GM21381 (cell line): Measurements from ENCODE around the gene ITK.
A peak's percentile ranks its signal among the peaks of the same experiment; 100 is the strongest.
"Not testable (repeated sequence)": the region's sequence is repeated elsewhere in the genome, so short reads cannot be mapped to it uniquely, and the experiment has no call there.

Experiments used
- ATAC-seq: cut with Tn5 transposase; IDR thresholded peaks from one replicate; pipeline ENCODE4 v1.9.1; 2021; ENCODE audit warnings: mild to moderate bottlenecking, moderate library complexity; ENCODE audit not compliant: unreplicated experiment

ITK gene

DNA sequence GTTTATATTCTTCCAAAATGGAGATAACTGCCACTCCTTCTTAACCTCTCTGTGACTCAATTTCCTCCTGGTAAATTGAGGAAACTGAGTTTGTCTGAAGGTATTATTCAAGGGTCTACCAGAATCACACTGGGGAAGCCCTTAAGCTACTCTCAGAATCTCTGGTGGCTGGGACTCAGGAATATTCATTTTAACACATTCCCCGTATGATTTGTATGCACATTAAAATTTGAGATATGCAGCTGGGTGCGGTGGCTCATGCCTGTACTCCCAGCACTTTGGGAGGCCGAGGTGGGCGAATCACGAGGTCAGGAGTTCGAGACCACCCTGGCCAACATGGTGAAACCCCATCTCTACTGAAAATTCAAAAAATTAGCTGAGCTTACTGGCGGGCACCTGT, 64.1 kb downstream of the ITK start:
- not testable (repeated sequence) for ATAC-seq

DNA sequence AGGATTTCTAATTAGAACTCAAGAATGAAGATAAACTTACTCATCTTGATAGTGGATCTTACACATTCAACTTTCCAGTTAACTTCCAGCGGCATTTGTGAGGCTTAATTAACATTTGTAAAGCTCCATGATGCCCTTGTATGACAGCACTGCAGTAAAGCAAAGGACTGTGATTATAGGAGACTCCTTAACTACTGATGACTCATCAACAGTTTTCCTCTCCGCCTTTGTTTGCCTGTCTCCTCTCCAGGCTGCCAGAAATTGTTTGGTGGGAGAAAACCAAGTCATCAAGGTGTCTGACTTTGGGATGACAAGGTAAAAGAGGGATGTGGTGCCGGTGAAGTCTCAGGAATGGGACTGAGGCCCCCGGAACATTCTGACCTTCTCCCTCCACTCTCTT, 64.8 kb downstream of the ITK start:
- no peak for ATAC-seq

GRCh38 chr5:157245886-157246285, 65.2 kb downstream of the ITK start:
- ATAC-seq: no peak

DNA sequence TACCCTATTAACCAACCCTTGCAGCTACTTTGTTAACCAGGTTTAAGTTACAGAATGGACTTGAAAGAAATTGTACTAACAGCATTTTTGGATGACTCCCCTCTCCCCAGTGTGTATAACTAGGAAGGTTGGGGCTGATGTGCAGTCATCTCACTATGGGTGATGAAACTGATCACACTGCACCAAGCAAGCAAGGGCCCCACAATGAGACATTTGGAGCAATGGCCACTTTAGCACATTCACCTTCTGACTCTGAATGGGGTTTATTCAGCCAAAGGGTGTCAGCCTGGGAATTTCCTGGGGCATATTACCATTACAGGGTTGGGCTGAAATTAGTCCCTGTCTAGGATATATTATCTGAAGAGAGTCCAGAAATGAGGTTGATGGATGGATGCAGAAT, 66.6 kb downstream of the ITK start:
- ATAC-seq: no peak

DNA sequence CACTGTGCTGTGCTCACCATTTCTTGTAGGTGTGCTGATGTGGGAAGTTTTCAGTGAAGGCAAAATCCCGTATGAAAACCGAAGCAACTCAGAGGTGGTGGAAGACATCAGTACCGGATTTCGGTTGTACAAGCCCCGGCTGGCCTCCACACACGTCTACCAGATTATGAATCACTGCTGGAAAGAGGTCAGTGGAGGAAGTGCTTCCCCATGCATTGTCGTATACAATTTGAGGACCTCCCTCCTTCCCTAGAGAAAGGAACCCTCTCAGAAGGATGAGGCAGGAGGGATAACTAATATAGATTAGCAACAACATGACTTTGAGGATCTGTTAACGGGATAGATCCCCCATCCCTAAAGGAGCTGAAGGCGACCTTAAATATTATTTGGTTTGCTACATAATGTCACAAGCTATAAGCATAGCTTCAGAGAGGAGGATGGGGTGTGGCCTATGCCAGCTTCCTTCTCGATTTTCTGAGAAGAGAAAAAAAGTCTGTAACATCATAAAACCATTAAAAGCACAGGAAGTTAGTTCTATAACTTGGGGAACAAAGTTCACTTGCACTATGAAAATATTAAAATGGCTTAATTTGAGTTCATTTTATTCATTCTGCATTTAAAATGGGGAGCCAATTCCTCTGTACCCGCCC, 68.3 kb downstream of the ITK start:
- no peak for ATAC-seq

DNA sequence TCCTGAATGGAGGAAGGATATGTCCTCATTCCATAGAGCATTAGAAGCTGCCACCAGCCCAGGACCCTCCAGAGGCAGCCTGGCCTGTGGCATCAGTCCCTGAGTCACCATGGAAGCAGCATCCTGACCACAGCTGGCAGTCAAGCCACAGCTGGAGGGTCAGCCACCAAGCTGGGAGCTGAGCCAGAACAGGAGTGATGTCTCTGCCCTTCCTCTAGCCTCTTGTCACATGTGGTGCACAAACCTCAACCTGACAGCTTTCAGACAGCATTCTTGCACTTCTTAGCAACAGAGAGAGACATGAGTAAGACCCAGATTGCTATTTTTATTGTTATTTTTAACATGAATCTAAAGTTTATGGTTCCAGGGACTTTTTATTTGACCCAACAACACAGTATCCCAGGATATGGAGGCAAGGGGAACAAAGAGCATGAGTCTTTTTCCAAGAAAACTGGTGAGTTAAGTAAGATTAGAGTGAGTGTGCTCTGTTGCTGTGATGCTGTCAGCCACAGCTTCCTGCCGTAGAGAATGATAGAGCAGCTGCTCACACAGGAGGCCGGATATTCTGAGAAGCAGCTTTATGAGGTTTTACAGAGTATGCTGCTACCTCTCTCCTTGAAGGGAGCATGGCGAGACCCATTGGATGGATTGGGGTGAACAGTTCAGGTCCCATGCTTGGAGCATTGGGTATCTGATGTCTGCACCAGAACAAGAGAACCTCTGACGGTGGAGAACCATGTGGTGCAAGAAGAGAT, 72.2 kb downstream of the ITK start:
- peak; percentile 89 for ATAC-seq

DNA sequence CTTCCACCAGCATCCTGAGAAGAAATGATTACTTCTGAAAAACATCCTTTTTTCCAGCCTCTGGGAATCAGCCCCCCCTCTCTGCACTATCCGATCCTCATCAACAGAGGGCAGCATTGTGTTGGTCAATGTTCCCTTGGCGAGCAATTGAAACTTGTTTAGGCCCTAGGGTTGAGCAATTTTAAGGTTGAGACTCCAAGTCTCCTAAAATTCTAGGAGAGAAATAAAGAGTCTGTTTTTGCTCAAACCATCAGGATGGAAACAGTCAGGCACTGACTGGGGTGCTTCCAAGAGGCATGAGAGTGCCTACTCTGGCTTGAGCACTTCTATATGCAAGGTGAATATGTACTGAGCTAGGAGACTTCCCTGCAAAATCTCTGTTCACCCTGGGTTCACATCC, 72.9 kb downstream of the ITK start:
- peak; percentile 54 for ATAC-seq

GRCh38 chr5:157258450-157258849, 77.8 kb downstream of the ITK start:
- ATAC-seq: no peak

DNA sequence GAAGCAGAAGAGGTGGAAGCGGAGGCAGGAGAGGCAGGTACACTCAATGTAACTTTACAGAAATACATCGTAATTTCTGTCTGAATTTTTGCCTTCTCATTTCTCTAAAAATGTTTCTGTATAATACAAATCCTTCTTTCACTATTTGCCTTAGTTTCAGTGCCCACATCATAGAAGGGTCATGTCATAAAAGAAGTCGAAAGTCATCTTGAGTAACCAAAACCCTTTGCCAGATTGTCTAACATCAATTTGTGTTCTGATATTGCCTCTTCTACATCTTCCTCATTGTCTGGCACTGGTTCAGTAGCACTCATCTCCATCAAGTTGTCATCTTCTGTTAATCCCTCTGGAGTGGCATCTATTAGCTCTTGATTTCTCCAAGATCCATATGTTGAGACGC, 79.1 kb downstream of the ITK start:
- no peak for ATAC-seq

DNA sequence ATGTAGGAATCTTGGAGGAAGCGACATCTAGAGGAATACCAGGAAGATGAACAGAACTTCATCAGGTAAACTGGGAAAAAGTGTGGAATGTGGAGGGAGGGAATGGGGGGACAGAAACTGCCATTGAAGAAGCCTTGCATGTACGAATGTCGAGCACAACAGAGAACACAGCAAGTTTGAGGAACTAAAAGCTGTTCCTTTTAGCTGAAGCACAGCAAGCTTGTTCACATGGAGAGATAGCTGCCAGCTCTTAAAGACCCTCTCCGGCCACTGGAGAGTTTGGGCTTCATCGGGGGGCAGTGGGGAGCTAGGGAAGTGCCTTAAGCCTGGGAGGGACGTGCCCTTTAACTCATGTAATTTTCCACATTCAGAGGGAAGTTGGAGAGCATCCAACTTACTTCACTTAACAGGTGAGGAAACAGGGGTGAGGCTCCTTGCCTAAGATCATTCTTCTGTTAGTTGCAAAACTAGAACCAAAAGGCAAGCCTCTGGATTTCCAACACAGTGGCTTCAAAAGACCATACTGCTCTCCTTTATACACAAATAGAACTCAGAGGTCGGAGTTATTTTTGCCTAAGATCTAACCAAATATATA, 83.0 kb downstream of the ITK start:
- ATAC-seq: no peak

- peak; percentile 79 for ATAC-seq
Observed at GRCh38 chr5:157265714-157266285, 85.2 kb downstream of the ITK start, which contains the start of gene CYFIP2. TSS of gene CYFIP2 (plus strand) at chr5:157266123. CDS start at chr5:157285362, 19,239 bp downstream.

- peak; percentile 46 for ATAC-seq
Observed at GRCh38 chr5:157266286-157267007, 85.8 kb downstream of the ITK start.

DNA sequence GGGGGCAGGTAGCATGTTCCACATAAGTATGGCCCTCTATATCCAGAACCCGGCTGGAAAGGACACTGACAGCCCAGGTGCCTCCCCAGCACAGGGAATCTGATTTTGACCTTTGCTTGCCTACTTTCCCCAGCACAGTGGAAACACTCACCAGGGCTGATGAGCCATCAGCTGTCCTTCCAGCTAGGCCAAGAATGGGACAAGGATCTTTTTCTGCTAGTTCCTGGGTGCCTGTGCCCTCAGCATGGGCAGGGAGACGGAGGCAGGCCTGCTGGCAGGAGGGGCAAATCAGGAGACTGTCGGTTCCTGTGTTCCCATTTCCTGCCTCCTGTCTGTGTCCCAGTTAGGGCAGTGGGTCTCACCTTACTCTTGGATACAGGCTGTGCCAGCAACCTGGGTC, 86.4 kb downstream of the ITK start:
- no peak for ATAC-seq

- no peak for ATAC-seq
Observed at GRCh38 chr5:157267761-157268480, 87.3 kb downstream of the ITK start.

DNA sequence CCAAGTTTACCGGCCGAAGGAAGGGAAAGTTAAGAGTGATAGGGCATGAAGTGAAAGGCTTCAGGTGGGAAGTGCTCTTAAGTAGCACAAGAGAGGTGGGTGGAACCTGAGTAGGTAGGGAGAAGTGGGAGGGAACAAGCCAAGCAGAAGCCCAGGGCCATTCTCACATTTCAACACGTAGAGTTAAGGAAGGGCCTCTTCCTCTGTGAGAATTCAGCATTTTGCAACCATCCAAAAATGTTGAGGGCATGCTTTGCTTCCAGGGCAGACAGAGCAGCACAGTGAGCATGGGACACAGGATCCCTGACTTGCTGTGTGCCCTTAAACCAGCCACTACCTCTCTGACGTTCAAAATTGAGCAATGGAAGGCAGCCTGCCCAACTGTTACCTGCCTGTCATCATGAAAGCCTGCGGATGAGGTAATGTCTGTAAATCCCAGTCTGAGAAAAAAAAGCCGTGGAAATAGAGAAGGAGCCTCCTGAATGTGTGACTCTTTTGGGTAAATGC, 88.6 kb downstream of the ITK start:
- no peak for ATAC-seq

- ATAC-seq: no peak
Observed at GRCh38 chr5:157269761-157270272, 89.2 kb downstream of the ITK start.

DNA sequence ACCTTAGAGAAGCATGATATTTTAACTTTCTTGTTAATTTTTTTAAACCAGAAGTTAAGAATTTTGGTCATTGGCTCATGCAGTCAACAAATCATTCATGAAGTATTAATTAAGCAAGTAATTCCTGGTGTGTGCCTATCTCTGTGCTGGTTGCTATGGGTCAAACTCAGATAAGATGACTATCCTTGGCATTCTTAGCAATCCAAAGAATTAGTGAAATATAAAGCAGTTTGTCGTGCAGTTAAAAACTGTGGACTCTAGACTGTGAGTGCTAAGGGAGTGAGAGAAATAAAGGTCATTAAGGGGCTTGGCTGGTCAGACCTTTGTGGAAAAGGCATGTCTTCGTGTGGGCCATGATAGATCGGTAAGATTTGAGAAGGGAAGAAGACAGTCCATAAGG, 90.1 kb downstream of the ITK start:
- no peak for ATAC-seq

- ATAC-seq: peak; percentile 83
Observed at GRCh38 chr5:157271740-157272271, 91.2 kb downstream of the ITK start.

GRCh38 chr5:157273131-157273556, 92.5 kb downstream of the ITK start:
- ATAC-seq: peak; percentile 43

DNA sequence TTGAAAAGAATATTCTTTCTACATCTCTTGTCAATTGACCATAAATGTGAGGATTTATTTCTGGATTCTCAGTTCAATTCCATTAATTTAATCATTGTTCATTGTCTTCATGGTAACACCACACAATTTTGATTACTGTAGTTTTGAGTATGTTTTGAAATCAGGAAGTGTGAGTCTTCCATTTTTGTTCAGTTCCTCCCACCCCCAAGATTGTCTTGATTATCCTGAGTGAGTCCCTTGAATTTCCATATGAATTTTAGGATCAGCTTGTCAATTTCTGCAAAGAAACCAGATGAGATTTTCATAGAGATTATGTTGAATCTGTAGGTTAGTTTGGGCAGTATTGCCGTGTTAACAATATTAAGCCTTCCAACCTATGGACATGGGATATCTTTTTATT, 94.8 kb downstream of the ITK start:
- ATAC-seq: no peak
